ENCODE results near the gene MCM10. TPM values are rescaled to one million over a fixed set of nuclear protein-coding genes. Genes with fewer than 3 reads are reported as not detected.

The MCM10 gene
- total RNA-seq, result 0.81 and 0.85 TPM in 2 replicates

GRCh38 chr10:13160934-13161856 lies at the start of gene MCM10:
Gene MCM10, plus strand, starts transcription at chr10:13161558. Its CDS starts 2,645 bp downstream, at chr10:13164203.

GRCh38 chr10:13234172-13234571 lies 72.8 kb downstream of the MCM10 start, which contains the start of gene UCMA:
Gene UCMA, minus strand, starts transcription at chr10:13234374. Its CDS starts 116 bp downstream, at chr10:13234258.

Small RNA genes lying within 50 kb of the gene (small RNA-seq; reads per million reads assigned to genes)
- gene RNU6-6P, result not detected

Other genes starting within 250 kb of the MCM10 start
- 0.36 and 1.5 TPM in 2 replicates for gene CCDC3, start 159.8 kb upstream of the MCM10 start, total RNA-seq
- 104 and 111 TPM in 2 replicates for gene OPTN, start 61.4 kb upstream of the MCM10 start, total RNA-seq
- not detected in 2 replicates for gene UCMA, start 72.8 kb downstream of the MCM10 start, total RNA-seq
- gene PHYH, start 138.5 kb downstream of the MCM10 start, total RNA-seq, result 18.2 and 21.0 TPM in 2 replicates
- 31.6 and 42.7 TPM in 2 replicates for gene SEPHS1, start 186.7 kb downstream of the MCM10 start, total RNA-seq